ENCODE results near the gene AQP5.

Gene AQP5

DNA sequence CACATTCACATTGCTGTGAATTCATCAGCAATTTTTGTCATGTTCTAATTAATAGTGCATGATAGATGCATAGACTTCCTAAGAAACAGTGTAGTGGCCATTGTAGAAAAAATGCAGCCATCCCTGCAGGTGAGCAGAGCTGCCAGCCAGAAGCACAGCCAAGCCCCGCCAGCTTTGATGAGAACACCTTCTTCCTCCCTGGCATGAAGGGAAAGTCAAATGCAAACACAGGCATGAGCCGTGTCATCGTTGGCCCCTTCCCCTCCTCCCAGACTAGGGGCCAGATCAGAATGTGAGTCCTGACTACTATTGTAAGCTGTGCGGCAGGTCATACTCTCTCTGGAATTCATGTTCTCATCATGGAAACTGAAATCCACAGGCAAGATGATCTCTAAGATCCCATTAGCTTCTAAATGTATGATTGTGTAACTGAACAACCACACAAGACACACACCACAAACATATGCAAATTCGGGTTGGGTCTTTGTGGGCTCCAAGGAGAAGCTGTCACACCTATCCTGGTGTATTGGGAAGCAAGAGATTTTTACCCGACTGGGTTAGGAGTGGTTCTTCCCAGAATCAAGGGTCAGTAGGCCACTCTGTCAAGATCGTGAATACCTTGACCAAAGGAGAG is 14.0 kb upstream of the AQP5 start:
- Histone ChIP-seq H3K9me3 (ENCODE audit: control insufficient read depth, low read length) (no peaks in the 10 kb centered on the region), H3K27ac (no peak overlapping the region), H3K9ac (no peak overlapping the region), H3K4me1 (peaks cover 32% of the 10 kb centered on the region), H3K79me2 (no peaks in the 10 kb centered on the region), H3K4me2 (ENCODE audit: low read length) (no peak overlapping the region), H3K4me3 (ENCODE audit: low read depth, low read length) (no peak overlapping the region), H3K36me3 (ENCODE audit: control insufficient read depth, insufficient read depth, low read length) (no peaks in the 10 kb centered on the region), H3K27me3 (ENCODE audit: control insufficient read depth, insufficient read depth, low read length) (no peaks in the 10 kb centered on the region), H2AFZ (no peak overlapping the region)
- TF ChIP-seq, protein P1, sequence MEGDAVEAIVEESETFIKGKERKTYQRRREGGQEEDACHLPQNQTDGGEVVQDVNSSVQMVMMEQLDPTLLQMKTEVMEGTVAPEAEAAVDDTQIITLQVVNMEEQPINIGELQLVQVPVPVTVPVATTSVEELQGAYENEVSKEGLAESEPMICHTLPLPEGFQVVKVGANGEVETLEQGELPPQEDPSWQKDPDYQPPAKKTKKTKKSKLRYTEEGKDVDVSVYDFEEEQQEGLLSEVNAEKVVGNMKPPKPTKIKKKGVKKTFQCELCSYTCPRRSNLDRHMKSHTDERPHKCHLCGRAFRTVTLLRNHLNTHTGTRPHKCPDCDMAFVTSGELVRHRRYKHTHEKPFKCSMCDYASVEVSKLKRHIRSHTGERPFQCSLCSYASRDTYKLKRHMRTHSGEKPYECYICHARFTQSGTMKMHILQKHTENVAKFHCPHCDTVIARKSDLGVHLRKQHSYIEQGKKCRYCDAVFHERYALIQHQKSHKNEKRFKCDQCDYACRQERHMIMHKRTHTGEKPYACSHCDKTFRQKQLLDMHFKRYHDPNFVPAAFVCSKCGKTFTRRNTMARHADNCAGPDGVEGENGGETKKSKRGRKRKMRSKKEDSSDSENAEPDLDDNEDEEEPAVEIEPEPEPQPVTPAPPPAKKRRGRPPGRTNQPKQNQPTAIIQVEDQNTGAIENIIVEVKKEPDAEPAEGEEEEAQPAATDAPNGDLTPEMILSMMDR (IDR thresholded peaks at IDR 0.05) = no peak

DNA sequence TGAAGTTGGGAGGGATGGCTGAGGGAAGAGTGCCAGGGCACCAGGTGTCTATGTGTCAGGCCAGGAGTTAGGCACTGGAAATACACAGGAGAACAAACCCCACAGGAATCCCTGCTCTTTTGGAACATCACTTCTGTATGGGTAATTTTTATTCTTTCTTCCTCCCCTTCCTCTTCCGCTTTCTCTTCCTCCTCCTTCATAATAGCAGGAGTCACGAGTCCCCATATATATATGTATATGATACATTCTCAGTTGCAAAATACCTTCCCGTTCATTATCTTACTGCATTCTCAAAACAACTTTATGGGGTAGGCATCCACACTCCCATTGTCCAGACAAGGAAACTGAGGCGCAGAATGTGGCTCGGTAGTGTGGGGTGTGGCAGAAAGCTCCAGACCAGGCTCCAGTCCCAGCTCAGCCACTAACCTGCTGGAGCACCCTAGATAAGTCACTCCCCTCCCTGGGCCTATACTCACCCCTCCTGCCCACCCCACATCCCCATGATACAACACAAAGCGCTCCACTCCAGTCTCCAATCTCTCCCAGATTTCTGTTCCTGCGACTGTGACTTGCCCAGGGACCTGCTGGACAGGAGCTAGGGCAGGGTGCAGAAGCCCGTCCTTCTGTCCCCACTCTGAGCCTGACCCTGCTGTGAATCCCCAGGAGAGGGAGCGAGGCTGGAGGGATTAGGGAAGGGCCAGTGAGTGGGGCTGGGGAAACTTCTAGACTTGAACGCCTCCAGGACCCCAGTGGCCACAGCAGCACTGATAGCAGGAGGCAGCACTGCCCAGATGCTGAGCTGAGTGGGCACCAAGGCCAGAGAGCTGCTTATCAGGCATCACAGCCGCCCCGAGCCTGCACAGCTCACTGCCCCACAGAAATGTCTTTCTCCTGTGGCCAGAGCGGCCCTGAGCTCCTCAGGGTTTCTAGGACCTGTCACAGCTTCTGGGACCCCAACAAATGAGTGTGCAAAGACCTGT is 12.5 kb upstream of the AQP5 start:
- H2AFZ ChIP-seq = no peak overlapping the region
- H3K27ac ChIP-seq = no peak overlapping the region
- no peaks in the 10 kb centered on the region for H3K27me3 ChIP-seq (ENCODE audit: control insufficient read depth, insufficient read depth, low read length)
- H3K4me3 ChIP-seq (ENCODE audit: low read depth, low read length) = no peak overlapping the region
- TF ChIP-seq, protein P1 (IDR thresholded peaks at IDR 0.05) = no peak
- H3K36me3 ChIP-seq (ENCODE audit: control insufficient read depth, insufficient read depth, low read length) = no peaks in the 10 kb centered on the region
- H3K9me3 ChIP-seq (ENCODE audit: control insufficient read depth, low read length) = no peaks in the 10 kb centered on the region
- peaks cover 20% of the 10 kb centered on the region for H3K4me1 ChIP-seq
- H3K9ac ChIP-seq = no peak overlapping the region
- H3K79me2 ChIP-seq = no peaks in the 10 kb centered on the region
- H3K4me2 ChIP-seq (ENCODE audit: low read length) = no peak overlapping the region

DNA sequence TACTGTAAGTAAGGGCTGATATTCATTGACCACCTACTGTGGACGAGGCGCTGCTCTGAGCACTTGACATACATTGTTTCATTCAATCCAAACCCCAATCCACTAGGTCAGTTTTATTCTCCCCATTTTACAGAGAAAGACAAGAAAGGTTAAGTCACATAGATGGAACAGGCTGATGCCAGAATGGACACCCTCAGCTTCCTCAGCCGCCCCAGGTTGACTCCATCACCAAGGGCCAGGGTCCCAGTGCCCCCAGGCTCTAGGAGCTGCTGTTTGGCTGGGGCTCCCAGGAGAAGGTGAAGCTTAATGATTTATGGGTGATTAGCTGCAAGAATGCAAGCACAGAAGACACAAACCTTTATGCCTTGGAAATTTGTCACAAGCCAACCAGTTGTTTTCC is 11.8 kb upstream of the AQP5 start:
- Histone ChIP-seq H3K36me3 (ENCODE audit: control insufficient read depth, insufficient read depth, low read length) (no peaks in the 10 kb centered on the region), H3K79me2 (no peaks in the 10 kb centered on the region)
- TF ChIP-seq, protein P1 (IDR thresholded peaks at IDR 0.05) = no peak

DNA sequence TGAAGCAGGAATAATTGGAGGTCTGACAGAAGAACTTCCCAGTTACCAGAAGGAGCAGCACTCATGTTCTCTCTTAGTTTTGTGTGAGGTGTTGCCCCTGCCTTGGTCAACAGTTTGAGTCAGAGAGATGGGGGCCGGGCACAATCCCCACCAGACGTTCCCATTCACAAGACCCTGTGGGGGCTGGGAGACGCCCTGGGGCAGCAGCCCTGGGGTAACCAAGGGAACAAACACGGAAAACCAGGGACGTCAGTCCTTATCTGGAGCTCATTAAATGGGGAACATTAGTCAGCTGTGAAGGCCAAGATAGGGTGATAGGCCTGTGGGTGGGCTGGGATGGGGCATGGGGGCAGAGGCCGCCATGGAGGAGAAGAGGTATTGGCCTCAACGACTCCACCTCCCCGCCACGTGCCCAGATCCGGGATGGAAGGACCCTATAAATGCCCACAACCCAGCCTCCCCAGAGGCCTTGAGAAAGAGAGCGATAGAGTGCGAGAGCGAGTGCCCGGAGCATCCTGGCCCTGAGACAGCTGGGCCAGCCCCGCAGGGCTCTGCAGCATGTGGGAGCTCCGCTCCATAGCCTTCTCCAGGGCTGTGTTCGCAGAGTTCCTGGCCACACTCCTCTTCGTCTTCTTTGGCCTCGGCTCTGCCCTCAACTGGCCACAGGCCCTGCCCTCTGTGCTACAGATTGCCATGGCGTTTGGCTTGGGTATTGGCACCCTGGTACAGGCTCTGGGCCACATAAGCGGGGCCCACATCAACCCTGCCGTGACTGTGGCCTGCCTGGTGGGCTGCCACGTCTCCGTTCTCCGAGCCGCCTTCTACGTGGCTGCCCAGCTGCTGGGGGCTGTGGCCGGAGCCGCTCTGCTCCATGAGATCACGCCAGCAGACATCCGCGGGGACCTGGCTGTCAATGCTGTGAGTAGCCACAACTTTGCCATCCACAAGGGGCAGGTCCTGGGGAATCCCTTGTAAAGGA is 11.1 kb upstream of the AQP5 start, which contains the start of gene AQP2:
TSS of gene AQP2 (plus strand) at position 465 of the 979 bp plus-strand sequence. CDS start at position 559, 94 bp downstream.
- no peaks in the 10 kb centered on the region for H3K9me3 ChIP-seq (ENCODE audit: control insufficient read depth, low read length)
- H3K27ac ChIP-seq = no peak within 1 kb of the TSS
- TF ChIP-seq, protein P1 (IDR thresholded peaks at IDR 0.05) = no peak
- H2AFZ ChIP-seq = no peak within 1 kb of the TSS
- H3K79me2 ChIP-seq = no peaks in the 10 kb centered on the region
- H3K27me3 ChIP-seq (ENCODE audit: control insufficient read depth, insufficient read depth, low read length) = no peaks in the 10 kb centered on the region
- no peak within 1 kb of the TSS for H3K9ac ChIP-seq
- peaks cover 11% of the 10 kb centered on the region for H3K4me1 ChIP-seq
- H3K4me3 ChIP-seq (ENCODE audit: low read depth, low read length) = no peak within 1 kb of the TSS
- no peak within 1 kb of the TSS for H3K4me2 ChIP-seq (ENCODE audit: low read length)
- no peaks in the 10 kb centered on the region for H3K36me3 ChIP-seq (ENCODE audit: control insufficient read depth, insufficient read depth, low read length)

More for the DNA sequence above, 11.8 kb upstream of the AQP5 start:
- H3K27ac ChIP-seq = no peak overlapping the region
- H2AFZ ChIP-seq = no peak overlapping the region
- H3K9me3 ChIP-seq (ENCODE audit: control insufficient read depth, low read length) = no peaks in the 10 kb centered on the region
- H3K27me3 ChIP-seq (ENCODE audit: control insufficient read depth, insufficient read depth, low read length) = no peaks in the 10 kb centered on the region
- no peak overlapping the region for H3K4me3 ChIP-seq (ENCODE audit: low read depth, low read length)
- H3K9ac ChIP-seq = no peak overlapping the region
- H3K4me2 ChIP-seq (ENCODE audit: low read length) = no peak overlapping the region
- peaks cover 13% of the 10 kb centered on the region for H3K4me1 ChIP-seq
